GM19240 (cell line): ENCODE measurements around the gene KRTAP2-2.
"Not testable (repeated sequence)": the region's sequence is repeated elsewhere in the genome, so short reads cannot be mapped to it uniquely, and the experiment has no call there.

Experiments used
- DNase-seq: peaks from one replicate; pipeline ENCODE4 v3.0.0; 2011; ENCODE audit warnings: low spot score; ENCODE audit not compliant: insufficient read length

KRTAP2-2 gene

GRCh38 chr17:41055130-41055529 is at the start of gene KRTAP2-2:
Gene KRTAP2-2 (minus strand): TSS chr17:41055230. CDS start chr17:41055211, 19 bp downstream.
- not testable (repeated sequence) for DNase-seq

- not testable (repeated sequence) for DNase-seq
These were observed 49.5 kb upstream of the KRTAP2-2 start for GRCh38 chr17:41104386-41105038.

GRCh38 chr17:41103896-41104295 is 48.9 kb upstream of the KRTAP2-2 start:
- DNase-seq = no peak

GRCh38 chr17:41101586-41102259 is 46.7 kb upstream of the KRTAP2-2 start, which contains the start of gene KRTAP4-16:
Gene KRTAP4-16 (minus strand): TSS chr17:41102209. CDS start chr17:41102209, 0 bp downstream.
- no peak for DNase-seq

- not testable (repeated sequence) for DNase-seq
These were observed 44.9 kb upstream of the KRTAP2-2 start for GRCh38 chr17:41099682-41100480.

GRCh38 chr17:41098481-41098880 is 43.5 kb upstream of the KRTAP2-2 start:
- DNase-seq = no peak

GRCh38 chr17:41098042-41098441 is 43.0 kb upstream of the KRTAP2-2 start, which contains the start of gene KRTAP4-8:
Gene KRTAP4-8 (minus strand): TSS chr17:41098142. CDS start chr17:41098084, 58 bp downstream.
- no peak for DNase-seq

- DNase-seq = no peak
These were observed 41.0 kb upstream of the KRTAP2-2 start for GRCh38 chr17:41096055-41096454.

GRCh38 chr17:41088760-41089352 is 33.8 kb upstream of the KRTAP2-2 start:
- DNase-seq = not testable (repeated sequence)

- DNase-seq = not testable (repeated sequence)
These were observed 29.2 kb upstream of the KRTAP2-2 start, which contains the start of gene KRTAP4-7 for GRCh38 chr17:41084100-41084856. Gene KRTAP4-7 (plus strand): TSS chr17:41084150. CDS start chr17:41084207, 57 bp downstream.

GRCh38 chr17:41083427-41083826 is 28.4 kb upstream of the KRTAP2-2 start:
- DNase-seq = not testable (repeated sequence)

- DNase-seq = no peak
These were observed 27.6 kb upstream of the KRTAP2-2 start for GRCh38 chr17:41082626-41083025.

GRCh38 chr17:41076788-41077187 is 21.8 kb upstream of the KRTAP2-2 start:
- DNase-seq = no peak

GRCh38 chr17:41073676-41074075 is 18.6 kb upstream of the KRTAP2-2 start:
- no peak for DNase-seq

GRCh38 chr17:41071606-41072360 is 16.8 kb upstream of the KRTAP2-2 start:
- DNase-seq = no peak

- no peak for DNase-seq
These were observed 14.0 kb upstream of the KRTAP2-2 start for GRCh38 chr17:41069031-41069430.

GRCh38 chr17:41067281-41067680 is 12.3 kb upstream of the KRTAP2-2 start:
- no peak for DNase-seq

GRCh38 chr17:41065829-41066624 is 11.0 kb upstream of the KRTAP2-2 start, which contains the start of gene KRTAP2-4:
Gene KRTAP2-4 (minus strand): TSS chr17:41065879. CDS start chr17:41065845, 34 bp downstream.
- DNase-seq = no peak
